ENCODE results near the gene ARID3A. TPM values are rescaled to one million over a fixed set of nuclear protein-coding genes. Genes with fewer than 3 reads are reported as not detected.

Gene ARID3A
- total and polyA plus RNA-seq, 4 donors = 7.7 to 29.7 (median 19.8) TPM

DNA sequence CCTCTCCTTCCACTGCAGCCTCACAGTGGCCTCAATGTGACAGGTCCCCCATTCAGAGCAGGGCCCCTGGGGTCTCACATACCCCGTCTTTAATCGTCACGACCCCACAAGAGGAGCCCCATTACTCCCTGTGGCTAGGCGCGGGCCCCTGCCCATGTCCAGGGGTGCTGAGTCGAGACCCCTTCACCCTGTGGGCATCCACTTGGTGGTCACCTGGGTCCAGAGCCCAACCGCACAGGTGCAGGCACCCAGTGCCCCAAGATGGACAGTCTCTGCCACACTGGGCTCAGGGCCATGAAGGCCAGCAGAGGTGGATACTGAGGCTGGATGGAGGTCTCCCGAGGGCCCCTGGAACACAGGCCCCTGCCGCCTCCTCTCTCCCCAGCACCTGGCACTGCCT, 92.1 kb downstream of the ARID3A start:
- H3K27me3 ChIP-seq (ENCODE audit: control insufficient read depth in 3 of 3, insufficient read depth in 3 of 3, low read length in 2 of 3) = no peaks in the 10 kb centered on the region
- peaks cover 0 to 30% (median 6%) of the 10 kb centered on the region in 4 donors for H3K36me3 ChIP-seq (ENCODE audit: control insufficient read depth in 4 of 4, insufficient read depth in 4 of 4, low read length in 4 of 4)
- ATAC-seq (ENCODE audit: insufficient read depth, low FRiP score) (no peak), DNase-seq (no peak)
- no peak overlapping the region for H3K27ac ChIP-seq (ENCODE audit: low read depth in 1 of 2, low read length in 1 of 2)
- no peak overlapping the region for H3K9ac ChIP-seq (ENCODE audit: insufficient read depth in 1 of 2, low read length in 2 of 2)
- no peak overlapping the region for H3K4me3 ChIP-seq
- no peaks in the 10 kb centered on the region for H3K9me3 ChIP-seq (ENCODE audit: control insufficient read depth in 4 of 4, insufficient read depth in 3 of 4, low read length in 3 of 4)
- 85 to 91% methylated on average over 9 of the region's 9 CpGs for WGBS, 2 donors
- H3K4me1 ChIP-seq (ENCODE audit: control insufficient read depth in 5 of 5, insufficient read depth in 5 of 5, low read length in 5 of 5) = peaks cover 6 to 46% (median 7%) of the 10 kb centered on the region in 5 donors
- no peak for TF ChIP-seq CTCF (IDR thresholded peaks at IDR 0.05; ENCODE audit: control extremely low read depth, extremely low read depth)

GRCh38 chr19:1018393-1018792, 92.6 kb downstream of the ARID3A start:
- Histone ChIP-seq H3K27ac (ENCODE audit: low read depth in 1 of 2, low read length in 1 of 2) (no peak overlapping the region), H3K4me3 (no peak overlapping the region), H3K9me3 (ENCODE audit: control insufficient read depth in 4 of 4, insufficient read depth in 3 of 4, low read length in 3 of 4) (no peaks in the 10 kb centered on the region), H3K4me1 (ENCODE audit: control insufficient read depth in 5 of 5, insufficient read depth in 5 of 5, low read length in 5 of 5) (peaks cover 6 to 46% (median 7%) of the 10 kb centered on the region in 5 donors), H3K36me3 (ENCODE audit: control insufficient read depth in 4 of 4, insufficient read depth in 4 of 4, low read length in 4 of 4) (peaks cover 0 to 25% (median 2%) of the 10 kb centered on the region in 4 donors), H3K9ac (ENCODE audit: insufficient read depth in 1 of 2, low read length in 2 of 2) (no peak overlapping the region), H3K27me3 (ENCODE audit: control insufficient read depth in 3 of 3, insufficient read depth in 3 of 3, low read length in 2 of 3) (no peaks in the 10 kb centered on the region)
- WGBS, 2 donors = 73 to 81% methylated on average over 5 of the region's 5 CpGs
- no peak for ATAC-seq (ENCODE audit: insufficient read depth, low FRiP score)
- DNase-seq = no peak
- no peak for TF ChIP-seq CTCF (IDR thresholded peaks at IDR 0.05; ENCODE audit: control extremely low read depth, extremely low read depth)

- ATAC-seq (ENCODE audit: insufficient read depth, low FRiP score) (no peak), DNase-seq (no peak)
- TF ChIP-seq CTCF (IDR thresholded peaks at IDR 0.05; ENCODE audit: control extremely low read depth, extremely low read depth) = no peak
- WGBS, 2 donors = 56 to 73% methylated on average over 17 of the region's 17 CpGs
- peaks cover 6 to 46% (median 7%) of the 10 kb centered on the region in 5 donors for H3K4me1 ChIP-seq (ENCODE audit: control insufficient read depth in 5 of 5, insufficient read depth in 5 of 5, low read length in 5 of 5)
- no peak overlapping the region for H3K4me3 ChIP-seq
- peak overlapping the region in 1 of 2 donors; percentile 11 for H3K27ac ChIP-seq (ENCODE audit: low read depth in 1 of 2, low read length in 1 of 2)
- no peak overlapping the region for H3K9ac ChIP-seq (ENCODE audit: insufficient read depth in 1 of 2, low read length in 2 of 2)
- H3K36me3 ChIP-seq (ENCODE audit: control insufficient read depth in 4 of 4, insufficient read depth in 4 of 4, low read length in 4 of 4) = peaks cover 0 to 18% (median 0%) of the 10 kb centered on the region in 4 donors
- no peaks in the 10 kb centered on the region for H3K9me3 ChIP-seq (ENCODE audit: control insufficient read depth in 4 of 4, insufficient read depth in 3 of 4, low read length in 3 of 4)
- H3K27me3 ChIP-seq (ENCODE audit: control insufficient read depth in 3 of 3, insufficient read depth in 3 of 3, low read length in 2 of 3) = no peaks in the 10 kb centered on the region
Observed at GRCh38 chr19:1018932-1019615, 93.2 kb downstream of the ARID3A start.

All from lung (tissue), 12 donors.